ENCODE measurements around the gene CACNA1S. TPM values are rescaled to one million over a fixed set of nuclear protein-coding genes. Genes with fewer than 3 reads are reported as not detected.

Gene CACNA1S
- total RNA-seq, result not detected in 2 replicates

DNA sequence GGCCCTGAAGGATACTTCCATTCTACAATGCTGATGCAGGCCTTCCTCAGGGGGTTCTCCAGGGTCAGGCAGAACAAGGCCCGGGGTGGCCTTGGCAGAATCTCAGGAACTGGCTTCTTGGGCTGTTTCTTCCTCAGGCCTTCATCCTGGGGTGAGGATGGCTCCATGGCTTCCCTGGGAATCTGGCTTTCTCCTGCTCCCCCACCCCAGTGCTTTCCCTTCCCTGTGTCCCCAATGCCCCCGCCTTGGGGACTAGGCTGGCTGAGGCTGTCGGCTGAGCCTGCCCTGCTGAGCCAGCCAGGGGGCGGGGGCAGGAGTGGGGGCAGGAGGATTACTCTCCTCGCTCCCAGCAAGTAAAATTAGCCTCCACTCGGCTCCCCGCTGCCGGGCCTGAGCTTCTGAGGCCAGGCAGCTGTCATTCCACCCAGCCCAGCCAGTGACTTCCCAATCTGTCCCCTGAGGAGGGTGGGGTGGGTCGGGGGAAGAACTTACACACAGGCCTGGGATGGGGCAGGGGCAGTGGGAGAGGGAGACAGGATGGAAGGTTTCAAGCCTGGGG lies at the start of gene CACNA1S:
Gene CACNA1S (minus strand): TSS at position 254 of the 559 bp plus-strand sequence. CDS start 87 bp downstream, at position 167.

DNA sequence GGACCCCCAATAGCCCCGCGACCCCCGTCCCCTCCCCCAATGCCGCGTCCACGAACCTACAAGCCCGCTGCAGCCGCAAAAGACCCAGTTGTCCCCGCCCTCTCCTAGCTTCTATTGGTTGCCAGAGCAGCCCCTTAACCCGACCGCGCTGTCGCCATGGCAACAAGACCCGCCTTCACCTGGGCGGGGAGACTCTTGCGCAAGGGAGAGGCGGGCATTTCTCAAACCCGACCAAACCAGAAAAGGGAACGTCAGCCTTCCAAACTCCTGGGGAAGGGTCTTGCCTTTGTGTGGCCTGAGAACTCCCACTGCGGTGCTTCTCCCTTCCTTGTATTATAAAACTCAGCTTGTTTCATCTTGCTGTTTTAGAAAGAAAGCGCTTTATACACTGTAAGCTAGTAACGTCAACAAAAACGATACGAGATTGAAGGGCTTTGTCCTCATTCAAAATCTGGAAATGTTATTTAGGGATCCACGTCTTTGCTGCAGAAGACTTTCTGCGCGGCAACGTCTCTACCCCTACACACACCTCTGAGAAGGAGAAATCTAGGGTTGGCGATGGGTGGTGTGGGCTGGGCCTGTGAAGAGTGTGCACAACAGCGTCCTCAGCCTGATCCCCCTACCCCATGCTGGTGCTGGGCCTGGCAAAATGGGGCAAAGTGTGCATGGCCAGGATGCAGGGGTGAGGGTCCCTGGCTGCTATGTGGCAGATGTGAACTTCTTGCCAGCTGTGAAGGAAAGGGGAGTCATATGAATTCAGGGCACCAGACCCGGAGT lies 42.4 kb upstream of the CACNA1S start, which contains the start of gene TMEM9:
Gene TMEM9 (minus strand): TSS at position 86 of the 777 bp plus-strand sequence. CDS start 551 bp downstream, outside the sequence.

DNA sequence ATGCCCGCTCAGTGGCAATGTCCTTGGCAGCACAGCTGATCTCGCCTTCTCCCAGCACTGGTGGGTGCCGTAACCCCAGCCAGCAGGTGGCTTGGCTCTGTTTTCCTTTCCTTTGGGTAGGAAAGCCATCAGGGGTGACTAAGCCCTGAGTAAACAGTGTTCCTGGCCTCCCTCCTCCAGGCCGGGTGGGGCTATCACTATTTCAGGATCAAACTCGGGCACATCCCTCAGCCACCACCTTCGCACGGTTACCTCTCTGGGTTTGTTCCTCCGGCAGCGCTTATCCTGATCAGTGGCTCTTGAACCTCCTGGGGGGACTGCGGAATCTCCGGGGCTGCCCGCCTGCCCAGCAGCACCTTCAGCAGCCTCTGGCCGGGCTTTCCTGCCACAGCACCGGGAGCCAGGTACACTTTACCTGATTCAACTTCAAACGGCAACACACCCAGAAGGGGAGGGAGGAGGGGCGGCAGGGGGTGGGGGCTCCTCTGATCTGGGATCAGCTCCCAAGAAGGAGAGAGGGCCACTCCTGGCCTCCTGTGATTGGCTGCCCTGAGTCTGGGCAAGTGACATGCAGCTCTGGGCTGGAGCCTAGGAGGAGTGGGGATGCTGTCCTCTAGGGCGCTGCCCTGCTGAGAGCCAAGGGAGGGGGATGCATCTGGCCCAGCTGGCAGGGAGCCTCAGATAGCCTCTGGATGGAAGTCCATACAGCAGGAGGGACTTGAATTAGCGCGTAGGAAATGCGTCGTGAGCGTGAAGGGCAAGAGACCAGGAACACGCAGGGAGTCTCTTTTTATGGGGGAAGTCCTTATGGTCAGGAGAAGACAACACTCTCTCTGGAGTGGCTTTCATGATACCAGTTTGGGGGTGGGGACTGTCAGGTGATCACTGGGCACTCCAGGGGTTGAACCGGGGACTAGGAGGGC lies 14.9 kb upstream of the CACNA1S start, which contains the start of gene ASCL5:
Gene ASCL5 (minus strand): TSS at position 353 of the 923 bp plus-strand sequence. CDS start 11,812 bp downstream, outside the sequence.

DNA sequence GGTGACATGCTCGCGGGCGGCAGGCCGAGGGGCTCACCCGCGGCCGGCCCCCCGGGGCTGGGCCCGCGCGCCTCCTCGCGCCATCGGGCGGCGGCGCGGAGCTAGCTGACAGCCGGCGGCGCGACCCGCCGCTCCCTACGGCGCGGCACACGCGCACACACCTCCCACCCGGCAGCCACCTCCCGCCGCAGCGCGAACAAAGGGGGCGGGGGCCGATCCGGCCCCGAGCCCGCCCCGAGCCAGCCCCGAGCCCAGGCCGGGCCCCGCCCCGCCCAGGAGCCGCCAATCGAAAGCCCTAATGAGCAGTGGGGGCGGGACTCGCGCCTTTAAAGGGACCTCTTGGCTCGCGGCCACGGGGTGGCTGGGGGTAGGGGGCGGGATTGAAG lies 88.7 kb downstream of the CACNA1S start, which contains the start of gene KIF21B:
Gene KIF21B (minus strand): TSS at position 198 of the 386 bp plus-strand sequence. CDS start 331 bp downstream, outside the sequence.

Other genes with a start within 250 kb of the CACNA1S start
- gene GPR25, start 239.4 kb downstream of the CACNA1S start, total RNA-seq, result not detected in 2 replicates
- not detected in 2 replicates for gene INAVA, start 217.5 kb downstream of the CACNA1S start, total RNA-seq
- gene KIF21B, start 88.7 kb downstream of the CACNA1S start, total RNA-seq, result 2.9 and 3.6 TPM in 2 replicates
- not detected in 2 replicates for gene ASCL5, start 14.8 kb upstream of the CACNA1S start, total RNA-seq
- 51.9 and 58.8 TPM in 2 replicates for gene TMEM9, start 42.0 kb upstream of the CACNA1S start, total RNA-seq
- not detected in 2 replicates for gene IGFN1, start 78.4 kb upstream of the CACNA1S start, total RNA-seq
- gene PKP1, start 171.1 kb upstream of the CACNA1S start, total RNA-seq, result 0.09 and 0.11 TPM in 2 replicates

Data from dermis lymphatic vessel endothelial cell (primary cell).